Measurements from ENCODE around the gene ESD.
"Not testable (repeated sequence)": the region's sequence is repeated elsewhere in the genome, so short reads cannot be mapped to it uniquely, and the experiment has no call there.

Gene ESD

DNA sequence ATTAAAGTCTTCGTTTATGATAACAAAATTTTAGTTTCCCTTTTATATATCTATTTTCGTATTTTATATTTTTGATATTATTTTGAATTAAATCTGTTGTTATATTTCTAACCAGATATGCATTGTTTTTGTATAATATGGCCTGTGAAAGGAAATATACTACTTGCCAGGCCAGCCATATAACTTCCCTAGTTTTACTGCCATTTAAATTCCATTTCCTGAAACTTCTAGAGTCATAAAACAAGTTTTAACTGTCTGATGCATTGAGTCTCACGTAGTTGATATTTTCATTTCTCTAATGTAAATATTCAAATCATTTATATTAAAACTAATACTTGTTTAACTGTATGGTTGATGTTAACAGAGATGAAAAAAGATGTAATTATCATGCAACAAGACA is 13.5 kb downstream of the ESD start:
- no peak for DNase-seq

DNA sequence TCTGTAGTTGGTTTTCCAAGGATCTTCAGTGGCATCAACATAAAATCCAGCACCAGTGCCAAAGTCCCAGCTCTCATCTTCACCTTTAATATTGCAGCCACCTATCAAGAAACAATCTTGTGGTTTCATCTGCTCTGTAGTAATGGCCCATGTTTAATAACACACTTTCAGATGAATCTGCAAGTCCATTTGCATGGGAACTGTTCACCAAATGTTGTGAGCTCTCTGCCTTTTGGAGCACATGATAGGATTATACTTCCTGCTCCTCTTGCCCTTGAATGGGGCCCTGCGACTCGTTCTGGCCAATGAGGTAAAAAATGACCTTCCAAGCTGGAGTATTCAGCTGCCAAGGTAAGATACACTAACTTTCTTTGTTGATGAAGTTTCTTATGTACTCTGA is 14.3 kb downstream of the ESD start:
- no peak for DNase-seq

DNA sequence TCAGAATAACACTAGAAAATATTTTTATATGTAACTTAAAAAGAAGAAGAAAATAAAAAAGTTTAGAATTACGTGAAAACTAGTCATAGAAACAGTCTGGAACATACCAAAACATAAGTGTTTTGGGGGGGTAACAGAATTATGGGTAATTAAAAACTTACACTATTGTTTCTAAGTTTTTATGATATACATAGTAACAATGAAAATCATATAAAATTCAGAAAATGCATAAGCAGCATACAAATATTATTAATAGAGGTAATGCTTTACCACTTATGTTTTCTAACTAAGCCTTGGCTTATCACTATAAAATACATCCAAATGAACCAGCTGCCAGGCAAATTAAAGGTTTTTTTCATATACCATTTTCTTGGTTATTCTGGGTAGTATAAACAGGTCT is 14.9 kb downstream of the ESD start:
- DNase-seq = no peak

DNA sequence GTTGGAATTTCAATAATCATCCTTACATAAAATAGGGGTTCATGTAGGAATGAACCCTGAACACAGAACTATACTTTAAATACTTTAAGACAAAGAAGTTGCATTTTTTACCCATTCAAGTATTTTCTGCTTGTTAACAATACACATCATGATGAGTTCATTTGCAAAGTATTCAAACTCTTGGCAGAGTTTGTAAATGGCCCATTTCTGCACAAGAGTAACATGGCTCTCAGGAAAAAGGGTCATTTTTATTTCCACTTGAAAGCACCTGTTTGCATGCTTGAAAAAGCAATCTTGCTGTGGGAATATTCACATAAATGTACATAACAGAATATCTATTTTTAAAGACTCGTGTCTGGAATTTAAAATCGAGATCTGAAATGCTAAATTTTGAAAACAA is 18.1 kb downstream of the ESD start:
- no peak for DNase-seq

DNA sequence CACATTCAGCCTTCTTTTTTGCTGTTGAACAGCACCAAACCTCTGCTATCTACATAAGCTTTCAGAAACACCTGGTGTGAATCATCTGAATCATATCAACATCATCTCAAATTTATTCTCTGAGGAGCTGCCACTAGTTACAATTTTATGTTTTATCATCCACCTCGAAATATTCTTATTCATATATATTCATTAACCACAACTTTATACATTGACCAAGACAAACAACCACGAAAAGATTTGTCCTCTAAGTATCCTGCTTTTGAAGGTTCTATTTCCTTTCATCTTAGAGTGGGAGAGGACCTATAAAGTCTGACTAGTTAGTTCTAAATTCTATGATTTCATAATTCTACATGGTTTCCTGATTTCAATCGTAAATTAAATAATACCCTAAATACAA is 18.9 kb downstream of the ESD start:
- no peak for DNase-seq

DNA sequence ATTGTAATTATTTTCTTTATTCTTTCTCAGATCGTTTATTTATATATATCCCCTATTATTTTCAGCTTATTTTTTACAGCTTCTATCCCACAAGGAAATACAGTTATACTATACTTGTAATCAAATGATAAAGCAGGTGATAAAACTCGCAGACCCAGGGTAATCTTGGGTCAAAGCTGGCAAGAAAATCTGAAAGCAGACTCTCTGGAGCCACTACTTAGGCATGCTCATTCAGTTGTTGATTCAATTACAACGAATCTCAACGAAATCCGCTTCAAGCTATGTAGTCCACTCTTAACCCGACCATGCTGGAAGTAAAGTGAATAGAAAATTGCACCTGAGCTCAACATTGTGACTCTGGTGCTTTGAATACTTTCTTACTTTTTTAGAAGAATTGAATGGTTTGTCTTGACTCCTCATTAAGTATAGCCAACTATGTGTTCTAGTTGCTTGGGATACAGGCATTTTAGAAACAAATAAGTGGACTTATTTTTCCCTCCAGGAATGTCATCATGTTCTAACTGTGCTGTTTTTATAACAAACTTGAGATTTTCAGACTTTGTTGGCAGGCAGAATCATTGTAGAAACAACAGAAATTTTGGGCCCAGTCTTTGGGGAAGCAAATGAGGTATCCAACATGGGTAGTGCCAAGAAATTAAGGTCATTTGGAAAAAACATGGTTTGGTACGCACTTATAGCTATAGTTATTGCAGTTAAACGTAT is 21.4 kb downstream of the ESD start:
- DNase-seq = no peak

DNA sequence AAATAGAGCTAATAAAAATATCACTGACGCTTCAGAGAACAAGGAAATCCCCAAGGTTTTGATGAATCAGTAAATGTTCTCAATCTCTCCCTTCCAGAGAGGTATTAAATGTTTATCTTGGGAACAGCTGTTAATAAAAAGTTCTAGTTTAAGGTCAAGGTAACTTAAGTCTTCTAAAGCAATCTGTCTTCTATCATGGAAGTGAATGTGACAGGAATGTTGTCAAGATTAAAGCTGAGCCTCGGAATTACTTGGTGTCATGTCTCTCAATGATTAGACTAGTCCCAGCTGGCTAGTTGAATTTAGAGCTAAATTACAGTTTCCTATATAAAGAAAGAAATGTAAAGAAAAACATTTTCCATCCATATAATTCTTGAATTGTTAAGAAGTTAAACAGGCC is 23.4 kb downstream of the ESD start:
- no peak for DNase-seq

DNA sequence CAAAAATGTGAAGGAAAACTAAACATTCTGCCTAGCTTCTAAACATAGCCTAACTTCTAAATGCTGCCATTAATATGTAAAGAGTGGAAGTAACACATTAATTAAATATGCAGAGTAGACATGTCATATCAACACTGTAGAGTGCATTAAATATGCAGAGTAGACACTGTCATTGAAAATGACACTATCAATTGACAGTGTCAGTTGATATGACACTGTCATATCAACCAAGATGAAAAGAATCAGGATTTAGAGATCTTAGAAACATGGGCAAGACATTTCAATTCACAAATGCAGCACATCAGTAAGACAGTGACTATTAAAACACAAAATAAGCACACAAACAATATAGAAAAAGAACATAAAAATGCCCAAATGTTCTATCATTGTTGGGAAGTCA is 25.3 kb downstream of the ESD start:
- DNase-seq = no peak

DNA sequence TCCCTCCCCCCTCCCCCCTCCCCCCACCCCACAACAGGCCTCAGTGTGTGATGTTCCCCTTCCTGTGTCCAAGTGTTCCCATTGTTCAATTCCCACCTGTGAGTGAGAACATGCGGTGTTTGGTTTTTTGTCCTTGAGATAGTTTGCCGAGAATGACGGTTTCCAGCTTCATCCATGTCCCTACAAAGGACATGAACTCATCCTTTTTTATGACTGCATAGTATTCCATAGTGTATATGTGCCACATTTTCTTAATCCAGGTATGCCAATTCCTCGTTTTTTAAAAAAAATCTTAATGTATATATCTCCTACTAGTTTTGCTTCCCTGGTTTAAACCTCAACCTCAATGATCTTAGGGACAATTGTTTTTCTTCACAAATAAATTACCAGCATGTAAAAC is 27.0 kb downstream of the ESD start:
- DNase-seq = not testable (repeated sequence)

DNA sequence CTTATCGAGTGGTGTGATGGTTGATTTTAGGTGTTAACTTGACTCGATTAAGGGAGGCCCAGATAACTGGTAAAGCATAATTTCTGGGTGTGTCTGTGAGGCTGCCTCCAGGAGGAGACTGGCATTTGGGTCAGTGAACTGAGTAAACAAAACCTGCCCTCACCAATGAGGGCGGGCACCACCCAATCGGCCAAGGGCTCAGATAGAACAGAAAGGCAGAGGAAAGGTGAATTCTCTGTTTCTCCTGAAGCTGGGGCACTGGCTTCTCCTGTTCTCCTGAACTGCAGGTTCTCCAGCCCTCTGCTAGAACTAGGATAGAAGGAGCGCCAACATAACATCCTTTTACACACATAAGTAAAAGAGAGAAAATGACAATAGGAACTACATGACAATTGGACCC is 35.1 kb downstream of the ESD start:
- DNase-seq = no peak

DNA sequence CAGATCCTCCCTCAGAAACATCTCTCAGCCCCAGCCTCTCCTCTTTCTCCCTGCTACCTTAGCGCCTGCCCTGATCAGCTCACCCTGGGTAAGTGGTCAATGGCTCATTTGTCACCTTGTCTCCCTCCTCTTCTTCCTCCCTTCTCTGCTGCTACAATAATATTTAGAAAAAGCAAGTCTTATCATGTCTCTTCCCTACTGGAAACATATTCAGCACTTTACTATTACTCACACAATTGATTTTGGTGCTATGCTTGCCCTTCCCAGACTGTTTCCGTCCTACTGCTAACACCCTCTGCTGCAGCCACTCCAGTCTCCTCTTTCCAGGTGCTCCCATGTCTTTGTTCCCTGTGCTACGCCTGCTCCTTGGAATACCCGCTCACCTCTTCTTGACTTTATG is 35.8 kb downstream of the ESD start:
- DNase-seq = no peak

DNA sequence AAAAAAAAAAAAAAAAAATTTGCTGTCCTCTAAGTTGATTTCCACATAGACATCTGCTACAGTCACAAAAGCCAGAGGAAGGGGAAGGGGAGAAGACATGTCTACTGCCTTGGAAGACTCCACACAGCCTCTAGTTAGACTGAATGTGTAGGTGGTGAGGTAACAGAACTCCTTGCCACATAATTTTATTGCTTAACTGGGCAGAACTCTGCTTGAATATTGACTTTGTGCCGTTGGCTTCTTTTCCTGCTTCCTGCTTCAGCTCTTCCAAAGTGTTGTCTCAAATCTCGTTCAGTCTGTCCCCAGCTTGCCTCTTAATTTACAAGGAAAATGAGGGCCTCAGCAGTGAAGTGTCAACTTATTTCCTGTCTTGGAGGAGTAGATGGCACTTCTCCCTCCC is 37.1 kb downstream of the ESD start:
- DNase-seq = no peak

DNA sequence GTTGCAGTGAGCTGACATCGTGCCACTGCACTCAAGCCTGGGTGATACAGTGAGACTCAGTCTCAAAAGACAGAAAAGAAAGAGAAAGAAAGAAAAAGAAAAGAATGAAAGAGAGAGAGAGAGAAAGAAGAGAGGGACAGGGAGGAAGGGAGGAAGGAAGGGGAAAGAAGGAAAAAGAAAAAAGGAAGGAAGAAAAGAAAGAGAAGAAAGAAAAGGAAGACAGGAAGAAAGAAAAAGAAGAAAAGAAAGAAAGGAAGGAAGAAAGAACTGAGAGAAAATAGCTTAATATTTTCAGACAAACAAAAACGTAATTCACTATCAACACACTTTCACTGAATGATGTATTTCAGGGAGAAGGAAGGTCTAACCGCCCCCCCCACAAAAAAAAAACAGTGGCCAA is 39.3 kb downstream of the ESD start:
- no peak for DNase-seq

DNA sequence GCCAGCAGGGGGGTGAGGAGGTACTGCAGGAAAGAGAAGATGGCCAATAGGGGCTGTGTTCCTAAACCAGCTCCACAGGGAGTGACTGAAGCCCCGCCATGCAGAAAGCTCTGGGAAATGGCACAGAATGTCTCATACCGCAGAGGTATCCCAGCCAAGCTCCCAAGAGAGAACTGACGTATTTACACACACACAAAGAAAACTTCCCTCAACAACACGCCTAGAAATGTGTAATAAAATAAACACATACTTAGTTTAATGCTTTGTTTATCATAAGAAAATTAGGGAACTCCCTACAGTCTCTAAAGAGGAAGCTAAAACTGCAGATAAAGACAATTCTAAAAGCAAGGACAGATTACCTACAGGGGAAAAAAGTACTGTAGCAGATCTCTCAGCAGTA is 40.0 kb downstream of the ESD start:
- no peak for DNase-seq

DNA sequence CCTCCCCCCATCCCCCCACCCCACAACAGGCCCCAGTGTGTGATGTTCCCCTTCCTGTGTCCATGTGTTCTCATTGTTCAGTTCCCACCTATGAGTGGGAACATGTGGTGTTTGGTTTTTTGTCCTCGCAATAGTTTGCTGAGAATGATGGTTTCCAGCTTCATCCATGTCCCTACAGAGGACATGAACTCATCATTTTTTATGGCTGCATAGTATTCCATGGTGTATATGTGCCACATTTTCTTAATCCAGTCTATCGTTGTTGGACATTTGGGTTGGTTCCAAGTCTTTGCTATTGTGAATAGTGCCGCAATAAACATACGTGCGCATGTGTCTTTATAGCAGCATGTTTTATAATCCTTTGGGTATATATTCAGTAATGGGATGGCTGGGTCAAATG is 41.5 kb downstream of the ESD start:
- DNase-seq = not testable (repeated sequence)

DNA sequence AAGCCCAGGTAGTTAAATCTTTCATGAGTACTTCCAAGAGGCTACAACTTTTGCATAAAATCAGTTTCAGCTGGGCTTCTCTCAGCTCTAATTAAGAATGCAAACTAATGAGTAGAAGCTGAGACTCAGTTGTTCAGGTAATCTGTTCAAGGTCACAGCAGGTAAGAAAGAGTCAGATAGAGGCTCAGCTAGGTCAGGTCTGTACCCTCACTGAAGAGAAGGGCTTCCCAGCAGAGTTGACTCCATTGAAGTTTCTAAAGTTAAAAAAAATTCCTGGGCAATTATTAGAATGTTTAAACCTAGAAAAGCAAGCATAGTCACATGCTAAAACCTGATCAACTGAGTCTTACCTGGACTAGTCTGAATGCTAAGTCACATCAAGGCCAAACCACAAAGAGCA is 42.1 kb downstream of the ESD start:
- DNase-seq = no peak

DNA sequence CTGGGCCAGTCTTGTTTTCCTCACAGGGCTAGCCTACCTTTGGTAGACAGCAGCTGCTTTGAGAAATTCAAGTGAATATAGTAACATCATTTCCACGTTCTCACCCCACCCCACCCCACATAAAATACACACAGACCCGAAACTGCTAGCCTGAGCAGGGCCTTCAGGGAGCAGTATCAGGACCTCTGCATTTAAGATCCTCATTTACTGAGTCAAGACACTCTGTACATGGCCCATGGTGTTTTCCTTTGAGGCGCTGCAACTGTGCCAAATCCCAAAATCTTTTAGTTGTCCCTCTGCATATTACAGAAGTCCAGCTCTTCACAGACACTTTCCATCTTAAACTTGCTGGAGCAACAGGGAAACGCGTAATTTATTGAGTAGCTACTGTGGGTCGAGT is 43.0 kb downstream of the ESD start:
- no peak for DNase-seq

DNA sequence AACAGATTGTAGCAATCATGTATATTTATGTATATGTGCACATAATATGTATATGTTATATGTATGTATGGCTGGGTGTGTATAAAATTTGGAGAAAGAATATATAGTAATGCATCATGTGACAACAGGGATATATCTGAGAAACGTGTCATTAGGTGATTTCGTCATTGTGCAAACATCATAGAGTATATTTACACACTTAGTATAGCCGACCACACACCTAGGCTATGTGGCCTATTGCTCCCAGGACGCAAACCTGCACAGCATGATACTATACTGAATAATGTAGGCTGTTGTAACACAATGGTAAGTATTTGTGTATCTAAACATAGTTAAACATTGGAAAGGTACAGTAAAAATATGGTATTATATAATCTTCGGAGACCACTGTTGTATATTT is 43.8 kb downstream of the ESD start:
- DNase-seq = no peak

DNA sequence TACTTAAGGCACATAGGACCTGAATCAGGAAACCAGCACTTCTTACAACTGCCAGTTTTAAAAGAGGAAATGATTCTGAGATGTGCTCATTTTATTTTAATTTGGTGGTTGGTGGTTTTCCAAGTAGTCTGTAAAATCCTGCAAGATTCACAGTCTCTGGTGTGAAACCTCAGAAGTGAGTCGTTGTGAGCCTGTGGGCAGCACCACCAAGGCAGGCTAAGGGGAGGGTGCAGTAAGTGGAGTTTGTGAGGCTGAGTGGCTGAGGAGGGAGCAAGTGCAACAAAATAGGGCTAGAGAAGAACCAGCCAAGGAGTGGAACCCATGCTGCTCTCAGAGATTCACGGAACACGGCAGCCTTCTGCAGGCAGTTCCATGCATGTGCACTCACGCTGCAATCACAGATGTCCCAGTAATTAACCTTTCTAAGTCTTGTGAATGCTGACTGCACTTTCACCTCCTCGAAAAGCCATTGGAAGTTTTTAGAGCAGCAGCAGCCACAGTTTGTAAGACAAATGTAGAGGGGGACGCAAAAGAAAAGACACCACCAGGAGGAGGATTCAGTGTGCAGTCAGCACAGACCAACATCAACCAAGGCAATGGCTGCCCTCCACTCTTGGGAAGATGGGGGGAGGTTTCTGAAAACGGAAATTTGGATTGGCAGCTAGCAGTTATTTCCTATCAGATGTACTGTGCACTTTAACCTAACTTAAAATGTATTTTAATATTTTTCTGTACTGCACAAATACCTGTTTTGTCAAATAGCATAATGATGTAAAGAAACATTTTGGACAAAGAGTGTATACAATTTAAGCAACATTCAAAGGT is 44.9 kb downstream of the ESD start:
- DNase-seq = no peak

DNA sequence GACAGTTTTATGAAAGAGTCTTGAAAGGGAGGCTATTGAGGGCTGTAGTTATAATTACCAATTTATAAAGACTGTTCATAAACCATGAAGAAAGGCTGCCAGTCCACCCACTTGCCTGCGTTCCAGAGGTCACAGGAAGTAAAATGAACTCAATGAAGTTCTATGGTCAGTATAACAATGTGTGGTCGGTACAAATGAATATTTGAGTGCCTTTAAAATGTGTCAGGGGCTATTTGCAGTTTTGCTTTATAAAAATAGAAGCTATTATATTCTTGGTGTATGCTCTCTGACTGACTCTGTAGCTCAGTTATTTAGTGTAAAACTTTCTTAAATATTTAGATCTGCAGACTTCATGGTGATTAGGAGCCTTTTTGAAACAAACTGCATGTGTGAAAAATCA is 47.0 kb downstream of the ESD start:
- DNase-seq = no peak

DNA sequence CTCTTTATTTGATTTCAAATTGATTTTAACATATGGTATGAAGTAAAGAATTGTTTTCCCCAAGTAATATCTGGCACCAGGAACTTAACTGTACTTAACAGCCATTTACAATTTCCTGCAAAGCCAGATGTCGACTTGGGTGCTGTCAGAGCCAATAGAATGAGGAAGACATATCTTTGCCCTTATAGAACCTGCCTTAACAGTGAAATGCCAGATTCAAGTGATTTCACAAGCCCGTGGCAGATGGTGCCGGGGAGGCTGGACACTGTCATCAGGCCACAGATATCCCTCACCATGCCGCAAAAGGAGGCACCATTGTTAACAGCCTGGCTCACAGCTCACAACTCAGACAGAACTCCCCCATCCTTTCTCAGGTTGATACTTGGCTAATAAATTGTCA is 48.7 kb downstream of the ESD start:
- no peak for DNase-seq

DNA sequence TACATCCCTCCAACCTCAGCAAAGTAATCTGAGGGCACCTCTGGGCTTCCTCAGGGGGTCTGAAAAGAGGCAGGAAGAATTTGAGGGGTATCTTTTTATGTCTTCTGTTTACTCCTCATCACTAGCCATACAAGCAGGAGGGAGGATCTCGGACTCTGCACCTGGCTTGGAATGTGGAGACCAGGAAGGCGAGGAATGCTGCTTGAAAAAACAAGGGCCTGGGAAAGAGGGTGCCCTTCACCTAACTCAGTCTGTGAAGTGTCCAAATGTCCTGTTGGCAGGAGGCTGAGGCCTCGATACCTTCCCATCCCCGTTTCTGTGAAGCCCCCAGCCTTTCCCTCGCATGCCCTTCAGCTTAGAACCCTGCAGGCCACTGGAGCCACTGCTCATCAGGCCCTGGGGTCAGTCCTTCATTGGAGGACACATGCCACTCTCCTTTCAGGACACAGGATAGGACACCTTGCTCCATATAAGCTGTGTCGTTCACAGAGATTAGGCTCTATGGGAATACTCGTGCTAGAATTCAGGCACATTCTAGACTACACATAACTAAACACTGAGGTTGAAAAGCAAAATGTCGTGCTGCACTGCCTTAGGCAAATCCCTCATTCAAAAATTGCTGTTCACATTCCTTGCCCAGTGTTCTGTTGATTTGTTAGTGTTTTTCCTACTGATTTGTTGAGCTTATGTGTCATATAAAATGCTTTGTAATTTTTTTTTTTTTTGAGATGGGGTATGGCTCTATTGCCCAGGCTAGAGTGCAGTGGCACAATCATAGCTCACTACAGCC is 49.7 kb downstream of the ESD start:
- no peak for DNase-seq

DNA sequence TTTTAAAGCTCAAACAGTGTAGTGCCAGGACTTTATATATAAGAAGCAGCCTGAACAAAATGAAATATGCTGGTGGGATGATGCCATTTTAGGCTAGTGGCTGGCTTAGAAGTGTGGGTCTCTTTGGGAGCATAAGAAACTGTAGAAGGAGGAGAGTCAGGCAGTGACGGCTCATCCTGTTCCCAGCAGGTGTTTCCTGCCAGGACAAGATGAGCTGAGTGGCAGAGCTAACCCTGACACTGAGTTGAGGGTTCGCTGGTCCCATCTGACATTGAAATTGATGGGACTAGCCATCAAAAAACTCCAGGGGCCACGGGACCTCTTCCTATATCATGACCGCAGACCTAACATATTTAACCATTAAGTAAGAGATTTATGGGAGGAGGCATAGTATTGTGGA is 51.3 kb downstream of the ESD start:
- no peak for DNase-seq

DNA sequence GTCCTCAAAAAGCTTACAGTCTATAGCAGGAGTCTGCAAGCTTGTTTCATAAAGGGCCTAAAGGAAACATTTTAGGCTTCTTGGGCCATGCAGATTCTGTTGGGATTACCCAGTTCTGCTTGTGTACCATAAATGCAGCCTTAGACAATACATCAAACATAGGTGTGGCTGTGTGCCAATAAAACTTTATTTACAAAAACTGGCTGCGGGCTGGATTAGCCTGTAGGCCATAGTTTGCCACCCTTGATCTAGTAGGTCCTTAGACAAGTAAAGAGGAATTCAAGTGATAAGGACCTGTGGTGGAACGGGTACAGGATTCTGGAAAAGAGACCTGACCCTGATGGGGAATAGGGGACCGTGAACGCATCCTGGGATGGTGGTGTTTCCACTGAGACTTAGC is 51.9 kb downstream of the ESD start:
- DNase-seq = no peak
